ENCODE measurements around the gene PSMD6.

PSMD6 gene

DNA sequence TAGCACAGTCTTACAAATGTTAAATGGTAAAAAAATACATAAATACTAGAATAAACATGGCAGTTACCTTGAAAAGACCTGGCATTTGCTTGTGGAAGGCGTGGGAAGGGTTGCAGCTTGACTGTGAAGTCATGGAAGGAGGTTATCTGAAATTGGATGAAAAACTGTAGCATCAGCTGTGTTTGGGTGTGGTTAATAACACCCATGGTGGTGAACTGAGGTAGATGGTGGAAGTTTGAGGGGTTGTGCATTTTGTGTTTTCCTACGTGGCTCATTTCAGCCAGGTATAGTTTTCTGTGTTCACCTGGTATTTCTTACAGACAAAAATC lies 46.5 kb downstream of the PSMD6 start:
- DNase-seq = no peak

DNA sequence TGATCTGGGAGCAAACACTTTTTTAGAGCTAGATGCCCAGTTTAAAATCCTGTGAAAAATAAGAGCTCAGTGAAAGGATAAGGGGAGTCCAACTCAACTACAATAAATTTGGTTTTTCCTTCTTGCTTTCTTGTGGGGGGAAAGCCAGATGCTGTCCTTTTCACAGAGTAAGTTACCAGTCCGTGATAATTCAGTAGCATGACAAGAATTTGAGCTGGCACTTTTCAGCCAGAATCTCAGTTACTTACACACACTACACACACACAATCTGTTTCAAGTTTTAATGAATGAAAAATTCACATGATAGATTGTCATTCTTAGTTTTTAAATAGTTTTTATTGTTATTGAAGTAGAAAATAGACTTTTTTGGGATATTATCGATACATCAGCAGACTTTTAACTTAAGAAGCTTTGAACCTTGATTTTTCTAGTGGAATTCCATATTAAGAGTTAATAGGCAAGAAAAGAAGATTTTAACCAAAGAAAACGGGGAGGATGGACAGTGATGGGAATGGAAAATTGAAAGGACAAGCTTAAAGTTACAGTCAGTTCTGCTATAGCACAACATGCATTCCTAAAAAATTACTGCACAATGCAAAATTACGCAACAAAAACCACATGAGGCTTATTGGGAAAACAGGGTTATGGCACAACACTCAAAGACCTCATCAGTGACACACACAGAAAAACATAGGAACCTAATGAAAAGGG lies 47.0 kb downstream of the PSMD6 start:
- DNase-seq = peak; percentile 92

DNA sequence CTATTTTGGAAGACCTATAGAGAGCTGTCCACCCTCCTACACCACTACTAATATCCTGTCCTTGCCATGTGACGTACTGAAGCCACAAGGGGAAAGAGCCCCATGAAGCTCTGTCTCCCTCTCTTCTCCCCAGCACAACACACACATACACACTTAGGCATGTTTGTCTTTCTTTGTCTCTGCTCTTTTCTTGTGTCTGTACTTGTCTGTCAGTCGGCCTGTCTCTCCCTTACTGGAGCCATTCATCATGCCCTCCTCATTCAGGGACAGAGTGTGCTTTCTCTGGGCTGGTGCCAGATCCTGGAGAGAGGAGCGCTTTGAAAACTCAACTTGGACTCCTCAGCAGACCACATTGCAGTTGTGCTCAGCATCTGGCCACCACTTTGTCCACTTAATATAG lies 47.6 kb downstream of the PSMD6 start:
- DNase-seq = no peak

DNA sequence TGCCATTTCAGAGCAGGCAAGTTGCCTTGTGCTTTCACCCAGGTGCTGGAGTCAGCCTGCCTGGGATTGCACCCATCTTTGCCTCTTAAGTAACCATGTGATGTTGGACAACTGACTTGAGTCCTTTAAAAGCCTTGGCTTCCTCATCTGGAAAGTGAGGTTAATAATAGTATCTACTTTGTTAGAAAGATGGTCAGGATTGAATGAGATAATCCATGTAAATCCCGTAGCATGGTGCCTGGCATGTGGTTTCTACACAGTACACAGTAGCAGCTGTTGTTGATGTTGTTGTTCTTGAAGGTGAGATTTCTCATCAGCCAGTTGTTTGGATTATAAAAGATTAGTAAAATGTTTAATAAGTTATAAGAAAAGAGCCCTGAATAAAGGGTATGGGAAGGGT lies 48.8 kb downstream of the PSMD6 start:
- DNase-seq = no peak

DNA sequence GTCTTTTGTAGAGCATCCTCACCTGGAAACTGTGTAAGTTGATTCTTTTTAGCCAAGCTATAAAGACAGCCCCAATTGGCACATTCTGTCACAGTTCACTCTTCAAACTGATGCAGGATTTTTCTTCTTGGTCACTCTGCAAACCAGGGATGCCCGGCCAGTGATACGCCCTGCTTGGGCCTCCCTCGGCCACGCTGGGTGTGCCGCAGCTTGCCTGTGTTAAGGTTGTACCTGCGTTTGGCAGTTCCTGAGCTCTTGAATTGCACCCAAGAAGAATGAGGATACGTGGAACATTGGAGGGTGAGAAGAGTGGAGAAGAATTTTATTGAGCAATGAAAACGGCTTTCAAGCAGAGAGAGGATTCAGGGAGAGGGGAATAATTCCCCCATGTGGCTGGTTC lies 49.9 kb downstream of the PSMD6 start:
- DNase-seq = no peak

DNA sequence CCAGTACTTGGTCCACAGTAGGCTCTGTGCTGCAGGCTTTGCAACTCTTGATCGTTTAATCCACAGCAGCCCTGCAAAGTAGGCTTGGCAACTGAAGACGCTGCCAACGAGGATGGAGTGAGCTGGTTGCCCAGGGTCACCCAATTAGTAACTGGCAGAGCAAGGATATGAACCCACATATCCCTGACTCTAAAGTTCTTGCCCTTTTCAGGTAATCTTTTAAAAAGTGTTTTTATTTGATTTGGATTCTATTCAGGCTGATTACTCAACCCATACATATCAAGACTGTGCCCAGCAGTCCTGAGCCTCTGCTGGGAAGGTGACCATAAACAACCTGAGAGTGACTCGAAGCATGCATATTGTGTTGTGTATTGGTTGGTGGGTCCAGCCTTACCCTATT lies 50.3 kb downstream of the PSMD6 start:
- DNase-seq = no peak

DNA sequence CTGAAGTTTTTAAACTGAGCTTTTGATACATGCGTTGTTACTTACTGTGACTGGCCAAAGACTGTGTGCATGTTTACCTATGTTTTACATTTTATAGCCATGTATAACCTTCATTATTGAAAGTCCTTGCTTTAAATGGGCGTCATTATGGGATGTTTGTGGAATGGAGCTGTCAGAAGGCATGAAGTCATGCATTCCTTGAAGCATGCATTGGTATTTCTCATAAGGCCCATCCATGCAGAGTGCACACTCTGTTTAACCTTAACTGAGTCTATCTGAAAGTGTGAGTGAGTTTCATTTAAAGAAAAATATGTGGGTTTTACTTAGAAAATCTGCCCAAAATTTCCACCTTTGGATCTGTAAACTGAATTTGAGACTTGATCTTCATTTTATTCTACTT lies 51.1 kb downstream of the PSMD6 start:
- no peak for DNase-seq

DNA sequence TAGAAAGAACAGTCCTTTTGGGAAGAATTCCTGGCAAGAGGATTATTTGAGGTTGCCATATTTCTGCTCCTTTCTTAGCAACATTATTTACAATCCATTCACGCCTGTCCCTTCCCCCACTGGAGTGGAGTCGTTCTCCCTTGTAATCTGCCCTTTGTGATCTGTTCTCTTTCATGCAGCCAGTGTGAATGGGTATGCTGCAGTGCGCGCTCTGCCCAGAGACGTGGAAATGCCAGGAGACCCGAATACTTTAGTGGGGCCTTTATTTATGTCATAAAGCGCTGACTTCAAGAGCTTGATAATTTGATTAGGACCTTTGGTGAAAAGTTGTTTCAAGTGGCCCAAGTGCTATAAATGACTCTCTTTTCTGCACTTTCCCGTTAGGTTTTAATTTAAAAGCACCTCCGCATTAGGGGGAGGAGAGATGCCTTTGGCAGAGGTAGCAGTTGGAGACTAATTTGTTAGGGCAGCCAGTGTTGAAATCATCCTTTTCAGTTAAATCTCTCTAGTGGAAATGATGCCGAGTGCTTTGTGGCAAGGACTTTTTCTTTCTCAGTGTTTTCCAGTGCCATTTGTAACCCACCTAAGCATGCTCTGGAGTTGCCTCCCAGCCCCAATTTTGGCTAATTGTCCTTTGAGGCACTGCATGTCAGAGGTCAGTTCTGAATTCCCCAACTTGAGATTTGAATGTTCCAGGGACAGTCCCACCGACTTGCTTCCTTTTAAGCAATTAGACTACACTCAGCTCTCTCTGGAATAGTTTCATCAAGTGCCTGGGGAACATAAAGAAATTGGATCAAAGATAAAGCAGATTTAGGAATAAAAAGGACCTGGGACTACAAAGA lies 52.4 kb downstream of the PSMD6 start:
- DNase-seq = peak; percentile 46

DNA sequence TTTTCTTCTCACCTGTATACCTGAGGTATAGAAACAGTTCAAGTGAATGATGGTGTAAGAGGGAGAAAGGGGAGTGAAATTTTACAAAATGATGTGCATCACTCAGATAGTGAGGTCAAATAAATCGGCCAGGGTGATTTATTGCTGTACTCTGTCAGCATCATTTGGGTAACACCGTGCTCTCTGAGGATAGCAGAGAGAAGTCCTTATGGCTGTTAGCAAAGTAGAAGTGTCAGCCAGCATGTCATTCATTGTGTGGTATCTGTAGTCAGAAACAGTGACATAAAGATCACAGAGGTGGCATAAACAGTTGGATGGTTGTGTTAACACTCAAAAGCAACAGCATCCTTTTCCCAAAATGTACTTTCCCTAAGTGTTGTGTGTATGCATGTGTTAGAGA lies 53.4 kb downstream of the PSMD6 start:
- no peak for DNase-seq

DNA sequence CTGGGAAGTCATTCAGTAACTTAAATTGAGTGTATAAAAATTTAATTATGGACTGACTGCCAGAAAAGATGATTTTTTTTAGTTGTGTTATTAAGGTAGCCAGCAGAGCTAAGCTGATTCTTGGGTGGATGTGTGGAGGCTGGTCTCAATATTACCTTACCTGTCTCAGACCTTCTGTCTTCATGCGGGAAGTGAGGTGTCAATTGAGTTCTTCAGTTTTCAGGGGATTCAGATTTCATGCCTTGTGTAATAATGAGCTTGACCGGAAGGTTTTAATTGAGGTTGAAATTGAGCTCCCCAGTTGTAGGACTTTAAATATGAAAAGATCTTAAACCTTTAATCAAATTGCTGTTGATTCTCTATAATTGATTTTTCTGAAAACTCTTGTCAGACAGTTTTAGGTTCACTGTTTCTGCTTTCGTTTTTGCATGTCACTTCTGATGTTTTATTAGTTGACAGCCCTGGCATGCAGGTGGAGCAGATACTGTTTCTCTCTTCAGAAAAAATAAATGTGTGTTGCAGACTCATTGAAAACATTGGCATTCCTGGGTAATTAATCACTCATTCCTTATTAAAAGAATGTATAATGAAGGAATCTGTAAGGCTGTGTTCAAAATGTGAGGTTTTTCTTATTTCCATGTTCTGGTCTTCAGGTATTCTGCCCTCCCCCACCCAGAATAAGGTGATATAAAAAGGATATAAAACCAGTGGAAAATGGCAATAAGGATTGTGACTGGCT lies 54.5 kb downstream of the PSMD6 start:
- no peak for DNase-seq

DNA sequence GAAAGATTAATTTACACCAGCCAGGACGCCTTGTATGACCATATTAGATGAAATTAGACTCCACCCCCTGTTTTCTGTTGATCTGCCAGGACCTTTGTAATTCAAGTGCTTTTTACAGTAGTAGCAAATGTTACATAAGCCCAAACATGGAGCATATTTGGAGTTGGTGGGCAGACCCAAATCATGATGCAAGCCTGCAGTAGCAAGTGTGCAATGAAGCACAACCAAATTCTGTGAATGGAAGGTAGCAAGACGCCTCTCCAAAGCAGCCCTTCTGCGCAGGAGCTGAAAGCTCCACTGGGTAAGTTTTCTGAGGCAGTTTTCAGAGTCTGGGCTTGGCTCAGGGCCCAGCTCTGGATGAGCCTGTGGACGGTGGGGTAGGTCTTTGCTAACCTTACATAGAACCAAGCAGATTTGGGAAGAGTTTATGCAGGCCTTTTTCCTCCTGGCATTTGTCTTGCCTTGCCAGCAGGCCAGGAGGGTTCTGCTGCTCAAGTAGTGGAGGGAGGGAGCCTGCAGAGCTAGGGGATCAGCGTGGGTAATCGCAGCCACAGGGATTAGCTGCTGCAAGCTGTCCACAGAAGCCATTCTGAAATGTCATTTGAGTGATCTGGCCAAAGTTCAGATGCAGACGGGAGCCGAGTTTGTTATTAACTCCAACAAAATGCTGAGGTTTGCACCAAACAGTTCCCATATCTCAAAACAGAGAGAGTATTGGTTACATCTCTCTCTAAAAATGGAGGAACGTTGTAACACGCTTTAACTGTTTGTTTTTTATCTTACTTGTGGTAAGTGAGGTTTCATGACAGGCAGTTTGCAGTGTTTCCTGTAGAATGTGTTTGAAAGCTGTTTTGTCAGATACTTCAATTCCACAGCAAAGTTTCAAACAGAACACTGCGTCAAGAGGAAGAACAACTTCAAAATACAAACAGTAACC lies 55.4 kb downstream of the PSMD6 start:
- no peak for DNase-seq

DNA sequence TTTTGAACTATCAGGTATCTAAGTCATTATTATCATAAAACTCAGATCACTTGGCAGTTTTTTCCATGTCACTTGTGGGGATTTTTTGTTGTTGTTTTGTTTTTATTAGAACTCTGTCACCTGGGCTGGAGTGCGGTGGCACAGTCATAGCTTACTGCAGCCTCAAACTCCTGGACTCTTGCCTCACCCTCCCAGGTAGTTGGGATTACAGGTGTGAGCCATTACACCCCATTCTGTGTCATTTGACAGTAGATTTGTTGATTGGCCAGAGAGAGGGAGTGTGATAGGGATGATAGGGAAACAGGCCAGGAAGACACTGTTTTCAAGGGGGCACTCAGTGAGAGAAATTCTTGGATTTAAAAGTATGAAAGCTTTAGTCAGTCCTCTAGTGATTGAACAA lies 56.4 kb downstream of the PSMD6 start:
- DNase-seq = no peak

DNA sequence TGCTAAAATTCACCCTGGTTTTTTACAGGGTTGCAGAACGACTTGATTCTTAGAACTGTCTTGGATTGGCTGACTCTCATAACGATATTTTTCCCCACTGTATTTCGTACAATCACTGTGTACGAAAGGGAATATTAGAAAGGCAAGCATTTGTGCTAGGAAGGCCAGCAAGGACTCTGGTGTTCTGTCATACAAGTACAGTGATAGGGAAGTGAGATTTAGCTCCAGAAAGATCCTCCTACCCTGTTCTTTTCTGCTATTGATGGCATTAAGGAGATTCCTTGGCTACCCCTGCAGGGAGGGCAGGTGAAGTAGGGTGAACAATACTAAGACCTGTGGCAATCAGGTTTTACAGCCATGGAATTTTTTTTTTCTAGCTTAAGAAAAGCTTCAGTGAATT lies 57.3 kb downstream of the PSMD6 start:
- no peak for DNase-seq

DNA sequence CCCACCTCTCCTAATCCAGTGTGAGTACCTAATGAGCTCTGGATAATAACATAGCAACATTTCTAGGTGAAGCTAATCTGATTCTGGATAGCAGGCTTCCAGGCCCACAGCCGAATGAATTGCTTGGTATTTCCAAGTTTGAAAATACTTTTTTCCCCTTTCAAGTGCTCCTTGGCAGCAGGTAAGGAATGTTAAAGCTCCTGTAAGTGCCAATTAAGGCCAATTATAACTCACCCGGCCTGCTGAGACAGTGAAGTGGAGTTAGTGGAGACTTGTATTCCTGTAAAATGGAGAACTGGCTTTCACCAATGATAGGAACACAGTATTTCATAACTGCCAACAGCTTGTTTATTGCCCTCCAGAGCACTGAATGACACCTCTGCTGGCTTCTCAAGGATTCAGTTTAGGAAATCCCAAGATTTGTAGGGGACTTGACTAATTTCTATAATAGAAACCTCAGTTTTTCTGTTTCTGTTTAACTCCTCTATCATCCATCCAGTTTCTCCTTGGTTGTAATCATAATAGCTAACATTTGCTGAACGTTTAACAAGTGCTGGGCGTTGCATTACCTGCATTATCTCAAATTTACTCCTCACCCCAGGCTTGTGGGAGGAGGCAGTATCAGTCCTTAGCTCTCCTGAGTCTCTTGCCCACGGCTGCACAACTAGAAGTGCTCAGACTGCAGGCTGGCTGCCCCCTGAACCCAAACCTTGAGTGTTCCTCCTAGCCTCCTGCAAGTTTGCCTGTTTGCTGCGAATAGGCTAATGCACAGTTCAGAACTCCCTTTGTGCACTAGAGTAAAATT lies 58.4 kb downstream of the PSMD6 start:
- peak; percentile 55 for DNase-seq

DNA sequence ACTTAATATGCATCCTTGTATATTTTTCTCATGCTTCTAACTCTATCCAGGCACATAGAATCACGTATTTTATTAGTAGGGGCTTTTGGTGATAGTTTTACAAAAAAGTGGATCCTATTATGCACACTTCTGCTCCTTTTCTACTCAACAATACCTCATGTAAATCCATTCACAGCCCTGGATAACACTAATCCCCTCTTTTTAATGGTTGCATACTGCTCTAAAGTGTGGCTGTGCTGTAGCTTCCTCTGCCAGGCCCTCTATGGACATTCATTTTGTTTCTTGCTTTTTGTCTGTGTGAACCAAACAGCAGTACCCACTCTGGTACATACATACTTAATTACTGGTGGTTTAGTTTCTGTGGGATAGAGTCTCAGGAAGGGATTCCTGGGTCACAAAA lies 59.8 kb downstream of the PSMD6 start:
- no peak for DNase-seq

DNA sequence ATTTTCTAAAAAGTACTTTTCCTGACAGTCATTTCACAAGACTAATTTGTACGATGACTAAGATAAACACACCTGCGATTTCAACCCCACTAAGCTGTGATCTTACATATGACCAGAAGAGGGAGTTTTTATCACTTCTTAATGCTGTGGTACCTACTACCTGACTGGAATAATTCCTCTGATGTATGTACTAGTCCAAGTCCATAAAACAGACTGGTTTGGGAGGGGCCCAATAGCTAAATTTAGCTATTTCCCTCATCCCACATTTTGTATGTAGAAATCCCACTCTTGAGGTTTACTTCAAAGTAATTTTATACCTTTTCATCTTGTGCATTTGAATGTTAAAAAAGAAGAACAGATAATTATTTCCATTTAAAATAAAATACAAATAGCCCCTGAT lies 61.4 kb downstream of the PSMD6 start:
- DNase-seq = no peak
